B cell (primary cell): Measurements from ENCODE around the gene REM1. TPM values are rescaled to one million over a fixed set of nuclear protein-coding genes. Genes with fewer than 3 reads are reported as not detected.

Experiments
- ATAC-seq: fragments of 200-7000 bp; cut with Tn5 transposase; one replicate; pipeline ENCODE4 v1.10.0; 2021; ENCODE audit warnings: low read depth, mild to moderate bottlenecking, moderate number of reproducible peaks, moderate library complexity
- CTCF ChIA-PET: fragments of 350-600 bp; sonication (Branson Sonifier 250); formaldehyde crosslinking; loops from one replicate; lab custom pipeline; 2021; ENCODE audit warnings: antibody characterized with exemption, inconsistent platforms; lab: Charles Lee
- POLR2A ChIA-PET: fragments of 350-600 bp; sonication (Branson Sonifier 250); formaldehyde crosslinking; loops from one replicate; lab custom pipeline; 2021; ENCODE audit warnings: antibody characterized with exemption; lab: Charles Lee
- DNase-seq: peaks from one replicate; pipeline ENCODE4 v3.0.0; 2013
- H2AFZ ChIP-seq: 2 replicates; pipeline ENCODE4 v1.6.1; 2012; ENCODE audit warnings: mild to moderate bottlenecking, low read depth, low read length; ENCODE audit not compliant: insufficient read depth, poor library complexity, severe bottlenecking
- H3K27ac ChIP-seq, 2 donors: 1 replicate in 1 of 2; 2 replicates in 1 of 2; pipeline ENCODE4 v1.5.1; 2012 to 2013; ENCODE audit warnings: low read length in 2 of 2, mild to moderate bottlenecking in 2 of 2, moderate library complexity in 1 of 2
- H3K27me3 ChIP-seq, 4 experiments: fragments of 200-600 bp in 1 of 4; sonication (generic) in 1 of 4; replicated peaks in 1 of 4; 1 replicate in 2 of 4; 2 replicates in 2 of 4; pipeline versions ENCODE4 v1.6.1 to v1.7.0; 2013 to 2016; ENCODE audit warnings: low read length in 3 of 4, mild to moderate bottlenecking in 2 of 4, mixed read lengths in 1 of 4, moderate library complexity in 1 of 4; ENCODE audit not compliant: insufficient read depth in 4 of 4, control insufficient read depth in 3 of 4; ENCODE audit errors: control extremely low read depth in 1 of 4
- H3K36me3 ChIP-seq, 2 experiments: replicated peaks in 1 of 2; 1 replicate in 1 of 2; 2 replicates in 1 of 2; pipeline versions ENCODE4 v1.6.1 to v1.7.1; 2013; ENCODE audit warnings: low read length in 1 of 2; ENCODE audit not compliant: insufficient read depth in 2 of 2, control insufficient read depth in 1 of 2; ENCODE audit errors: control extremely low read depth in 1 of 2, extremely low read depth in 1 of 2
- H3K4me1 ChIP-seq, 2 donors: fragments of 200-600 bp in 1 of 2; sonication (generic) in 1 of 2; 1 replicate in 1 of 2; 2 replicates in 1 of 2; pipeline versions ENCODE4 v1.5.1 to v1.6.1; 2013 to 2017; ENCODE audit warnings: low read length in 2 of 2; ENCODE audit not compliant: control insufficient read depth in 2 of 2, insufficient read depth in 2 of 2
- H3K4me2 ChIP-seq: replicated peaks from 2 replicates; pipeline ENCODE3; 2012; ENCODE audit warnings: mild to moderate bottlenecking, low read depth, low read length; ENCODE audit not compliant: poor library complexity, severe bottlenecking
- H3K4me3 ChIP-seq, 5 experiments: fragments of 200-600 bp in 1 of 5; sonication (generic) in 1 of 5; 1 replicate in 3 of 5; 2 replicates in 2 of 5; pipeline versions ENCODE4 v1.5.1 to v1.7.0; 2011 to 2016; ENCODE audit warnings: low read length in 4 of 5, mild to moderate bottlenecking in 4 of 5, low read depth in 2 of 5, control low read depth in 1 of 5, moderate library complexity in 1 of 5; ENCODE audit not compliant: insufficient read depth in 1 of 5; ENCODE audit errors: control extremely low read depth in 1 of 5, extremely low read depth in 1 of 5
- H3K79me2 ChIP-seq: fragments of 200-600 bp; sonication (generic); one replicate; pipeline ENCODE4 v1.6.0; 2016; ENCODE audit warnings: low read length; ENCODE audit not compliant: control insufficient read depth, insufficient read depth
- H3K9ac ChIP-seq: fragments of 200-600 bp; sonication (generic); 2 replicates; pipeline ENCODE4 v1.6.1; 2017; ENCODE audit warnings: mild to moderate bottlenecking, low read length, moderate library complexity
- H3K9me3 ChIP-seq, 3 donors: one replicate each; pipeline versions ENCODE4 v1.6.1 to v1.7.1; 2013; ENCODE audit warnings: low read length in 2 of 3; ENCODE audit not compliant: control insufficient read depth in 2 of 3, insufficient read depth in 1 of 3; ENCODE audit errors: control extremely low read depth in 1 of 3
- H4K20me1 ChIP-seq: 2 replicates; pipeline ENCODE4 v1.6.0; 2012; ENCODE audit warnings: mild to moderate bottlenecking, low read length; ENCODE audit not compliant: insufficient read depth, control insufficient read depth, poor library complexity, severe bottlenecking
- H3K27ac Mint-ChIP-seq: one replicate; pipeline ENCODE4 v1.8.0; 2021; ENCODE audit warnings: mixed read lengths
- H3K27me3 Mint-ChIP-seq: one replicate; pipeline ENCODE4 v1.8.0; 2021; ENCODE audit warnings: mixed read lengths
- H3K4me1 Mint-ChIP-seq: one replicate; pipeline ENCODE4 v1.8.0; 2021; ENCODE audit warnings: mixed read lengths
- H3K4me3 Mint-ChIP-seq: one replicate; pipeline ENCODE4 v1.8.0; 2021; ENCODE audit warnings: mixed read lengths
- H3K9me3 Mint-ChIP-seq: one replicate; pipeline ENCODE4 v1.8.0; 2022; ENCODE audit warnings: mixed read lengths; ENCODE audit not compliant: insufficient read depth
- EZH2 ChIP-seq: IDR thresholded peaks from 2 replicates; pipeline ENCODE4 v1.6.1; 2012; ENCODE audit warnings: borderline replicate concordance, low read depth, mild to moderate bottlenecking, moderate library complexity, low read length; ENCODE audit not compliant: insufficient read depth, poor library complexity, severe bottlenecking
- WGBS: methylation state at CpG from one replicate; pipeline ENCODE4 v1.1.5; 2013; ENCODE audit warnings: missing lambda C conversion rate; ENCODE audit not compliant: insufficient coverage; 5-methylcytosine and 5-hydroxymethylcytosine counted together
- intact Hi-C: fragments of 100-400 bp; cut with micrococcal nuclease; formaldehyde crosslinking; loops from one replicate; pipeline ENCODE4 v1.10.0; 2022
- polyA plus RNA-seq: library from polyadenylated mRNA; depleted of rRNA; stranded (reverse); fragments of >200 nt; gene quantifications from 2 replicates; pipeline ENCODE4 v1.2.3, GENCODE V29; 2012
- total RNA-seq, 2 donors: library from RNA; stranded (reverse); fragments of 120-200 nt in 1 of 2; gene quantifications; 1 replicate in 1 of 2; 2 replicates in 1 of 2; pipeline versions ENCODE4 v1.2.3 to v1.2.4, GENCODE V29; 2013 to 2022
- TF ChIP-seq, protein P1 (sequence below): fragments of 200-600 bp; IDR thresholded peaks from one replicate; pipeline ENCODE4 v1.8.0; 2022; ENCODE audit warnings: antibody characterized with exemption, mild to moderate bottlenecking

Gene REM1
- total and polyA plus RNA-seq, 2 donors (not counting 1 experiment from before 2014, with no cell fraction given), result not detected

DNA sequence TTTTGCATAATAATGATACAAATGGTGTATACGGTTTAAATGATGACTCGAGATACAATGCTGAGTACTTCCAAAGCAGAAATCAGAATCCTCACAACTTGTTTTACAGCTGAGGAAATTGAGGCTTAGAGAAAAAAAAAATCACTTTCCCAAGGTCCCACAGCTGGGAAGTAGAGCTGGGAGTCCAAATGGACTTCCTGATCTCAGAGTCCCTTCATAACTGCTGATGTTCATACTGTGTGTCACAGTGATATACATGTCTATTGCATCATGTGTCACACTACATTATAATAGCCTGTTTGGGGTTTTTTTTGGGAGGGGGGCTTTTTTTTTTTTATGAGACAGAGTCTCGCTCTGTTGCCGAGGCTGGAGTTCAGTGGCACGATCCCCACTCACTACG is 47.6 kb downstream of the REM1 start:
- H3K9ac ChIP-seq, result no peak overlapping the region
- Mint-ChIP-seq H3K4me1 (peaks cover 19% of the 10 kb centered on the region), H3K27me3 (no peaks in the 10 kb centered on the region), H3K4me3 (no peak overlapping the region), H3K27ac (no peak overlapping the region), H3K9me3 (no peaks in the 10 kb centered on the region)
- ChIA-PET POLR2A (no interaction called here), CTCF (no interaction called here)
- H3K27me3 ChIP-seq, result no peaks in the 10 kb centered on the region
- ATAC-seq, result no peak
- H3K36me3 ChIP-seq, result peaks cover 0 to 17% of the 10 kb centered on the region in 2 experiments
- no peak for TF ChIP-seq EZH2
- TF ChIP-seq, protein P1, sequence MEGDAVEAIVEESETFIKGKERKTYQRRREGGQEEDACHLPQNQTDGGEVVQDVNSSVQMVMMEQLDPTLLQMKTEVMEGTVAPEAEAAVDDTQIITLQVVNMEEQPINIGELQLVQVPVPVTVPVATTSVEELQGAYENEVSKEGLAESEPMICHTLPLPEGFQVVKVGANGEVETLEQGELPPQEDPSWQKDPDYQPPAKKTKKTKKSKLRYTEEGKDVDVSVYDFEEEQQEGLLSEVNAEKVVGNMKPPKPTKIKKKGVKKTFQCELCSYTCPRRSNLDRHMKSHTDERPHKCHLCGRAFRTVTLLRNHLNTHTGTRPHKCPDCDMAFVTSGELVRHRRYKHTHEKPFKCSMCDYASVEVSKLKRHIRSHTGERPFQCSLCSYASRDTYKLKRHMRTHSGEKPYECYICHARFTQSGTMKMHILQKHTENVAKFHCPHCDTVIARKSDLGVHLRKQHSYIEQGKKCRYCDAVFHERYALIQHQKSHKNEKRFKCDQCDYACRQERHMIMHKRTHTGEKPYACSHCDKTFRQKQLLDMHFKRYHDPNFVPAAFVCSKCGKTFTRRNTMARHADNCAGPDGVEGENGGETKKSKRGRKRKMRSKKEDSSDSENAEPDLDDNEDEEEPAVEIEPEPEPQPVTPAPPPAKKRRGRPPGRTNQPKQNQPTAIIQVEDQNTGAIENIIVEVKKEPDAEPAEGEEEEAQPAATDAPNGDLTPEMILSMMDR, result no peak
- no peak overlapping the region for H3K4me3 ChIP-seq
- H3K4me1 ChIP-seq, result peaks cover 0 to 4% of the 10 kb centered on the region in 2 donors
- peaks cover 62% of the 10 kb centered on the region for H3K79me2 ChIP-seq
- intact Hi-C loops, result no loop called here
- no peak for DNase-seq
- H3K4me2 ChIP-seq, result no peak overlapping the region
- H3K27ac ChIP-seq, result no peak overlapping the region
- H2AFZ ChIP-seq, result no peak overlapping the region
- peaks cover 42% of the 10 kb centered on the region for H4K20me1 ChIP-seq
- no CpG with 5 or more reads among the region's 6 CpGs for WGBS
- H3K9me3 ChIP-seq, result no peaks in the 10 kb centered on the region

DNA sequence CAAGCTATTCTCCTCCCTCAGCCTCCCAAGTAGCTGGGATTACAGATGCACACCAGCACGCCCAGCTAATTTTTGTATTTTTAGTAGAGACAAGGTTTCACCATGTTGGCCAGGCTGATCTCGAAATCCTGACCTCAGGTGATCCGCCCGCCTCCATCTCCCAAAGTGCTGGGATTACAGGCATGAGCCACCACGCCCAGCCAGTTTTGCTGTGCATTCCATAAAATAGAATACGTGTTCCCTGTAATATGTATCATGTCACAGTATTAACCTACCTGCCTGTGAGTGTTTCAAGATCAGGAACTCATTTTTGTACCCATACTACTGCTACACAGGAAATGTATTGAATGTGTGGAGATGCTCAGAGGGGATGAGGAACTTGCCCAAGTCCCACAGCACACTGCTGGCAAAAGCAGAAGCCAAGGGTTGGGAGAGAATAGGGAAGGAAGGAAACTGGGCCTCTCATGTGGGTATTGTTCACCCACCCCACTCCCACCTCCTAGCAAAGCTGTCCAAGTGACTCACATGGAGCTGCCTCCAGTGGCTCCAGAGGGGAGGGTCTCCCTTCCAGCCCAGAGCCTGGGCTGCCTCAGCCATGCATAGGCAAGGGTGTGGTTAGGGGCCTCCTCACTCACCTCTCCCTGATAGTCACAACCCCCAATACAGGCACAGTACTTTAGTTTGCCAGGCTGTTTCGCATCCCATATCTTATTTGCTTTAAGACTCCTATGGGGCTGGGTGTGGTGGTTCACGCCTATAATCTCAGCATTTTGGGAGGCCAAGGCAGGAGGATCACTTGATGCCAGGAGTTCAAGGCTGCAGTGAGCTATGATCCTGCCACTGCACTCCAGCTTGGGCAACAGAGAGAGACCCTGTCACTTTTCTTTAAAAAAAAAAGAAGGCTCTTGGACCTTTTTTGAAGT is 48.5 kb downstream of the REM1 start:
- WGBS, result 83% methylated on average over 2 of the region's 8 CpGs
- Mint-ChIP-seq H3K4me1 (peaks cover 19% of the 10 kb centered on the region), H3K4me3 (no peak overlapping the region), H3K27me3 (no peaks in the 10 kb centered on the region), H3K9me3 (no peaks in the 10 kb centered on the region), H3K27ac (no peak overlapping the region)
- H4K20me1 ChIP-seq, result peaks cover 39% of the 10 kb centered on the region
- no peaks in the 10 kb centered on the region for H3K27me3 ChIP-seq
- no peak overlapping the region for H3K9ac ChIP-seq
- H3K9me3 ChIP-seq, result no peaks in the 10 kb centered on the region
- peaks cover 0 to 4% of the 10 kb centered on the region in 2 donors for H3K4me1 ChIP-seq
- no peak overlapping the region for H3K4me3 ChIP-seq
- peaks cover 64% of the 10 kb centered on the region for H3K79me2 ChIP-seq
- TF ChIP-seq EZH2, result no peak
- TF ChIP-seq, protein P1, result no peak
- H3K36me3 ChIP-seq, result peaks cover 0 to 20% of the 10 kb centered on the region in 2 experiments
- intact Hi-C loops, result no loop called here
- no peak overlapping the region for H3K27ac ChIP-seq
- ATAC-seq (no peak), DNase-seq (no peak)
- ChIA-PET CTCF (no interaction called here), POLR2A (no interaction called here)
- no peak overlapping the region for H2AFZ ChIP-seq
- no peak overlapping the region for H3K4me2 ChIP-seq
